DND-41 (cell line): Measurements from ENCODE around the gene C12orf56.

Source experiments
- ATAC-seq: fragments of 200-7000 bp; cut with Tn5 transposase; 3 replicates; pipeline ENCODE4 v1.9.1; 2021; ENCODE audit warnings: low read depth; ENCODE audit not compliant: insufficient read depth
- DNase-seq: peaks from one replicate; pipeline ENCODE4 v3.0.0-alpha.2; 2020
- H2AFZ ChIP-seq: 2 replicates; pipeline ENCODE4 v1.6.0; 2012; ENCODE audit warnings: low read depth, low read length
- H3K27ac ChIP-seq: 2 replicates; pipeline ENCODE4 v1.5.1; 2012; ENCODE audit warnings: low read length, inconsistent platforms
- H3K27me3 ChIP-seq: fragments of 200-600 bp; sonication (generic); 2 replicates; pipeline ENCODE4 v1.6.0; 2012; ENCODE audit warnings: low read length, mild to moderate bottlenecking, inconsistent platforms; ENCODE audit not compliant: insufficient read depth, poor library complexity
- H3K36me3 ChIP-seq: 2 replicates; pipeline ENCODE4 v1.5.1; 2012; ENCODE audit warnings: low read length, inconsistent platforms; ENCODE audit not compliant: insufficient read depth
- H3K4me1 ChIP-seq: 2 replicates; pipeline ENCODE4 v1.5.1; 2012; ENCODE audit warnings: mild to moderate bottlenecking, low read length; ENCODE audit not compliant: insufficient read depth
- H3K4me2 ChIP-seq: 2 replicates; pipeline ENCODE4 v1.6.0; 2012; ENCODE audit warnings: mild to moderate bottlenecking, moderate library complexity, low read length, inconsistent platforms; ENCODE audit not compliant: insufficient read depth
- H3K4me3 ChIP-seq, 2 experiments: fragments of 200-600 bp in 1 of 2; shearing (Covaris generic) in 1 of 2; 2 replicates each; pipeline ENCODE4 v1.5.1; 2012 to 2016; ENCODE audit warnings: inconsistent platforms in 2 of 2, low read length in 2 of 2, mild to moderate bottlenecking in 2 of 2, low read depth in 1 of 2, moderate library complexity in 1 of 2
- H3K79me2 ChIP-seq: 2 replicates; pipeline ENCODE4 v1.6.0; 2012; ENCODE audit warnings: low read length, inconsistent platforms; ENCODE audit not compliant: insufficient read depth
- H3K9ac ChIP-seq: 2 replicates; pipeline ENCODE4 v1.6.0; 2012; ENCODE audit warnings: low read depth, mild to moderate bottlenecking, inconsistent platforms, low read length, moderate library complexity
- H3K9me3 ChIP-seq: 2 replicates; pipeline ENCODE4 v1.5.1; 2012; ENCODE audit warnings: low read length, moderate library complexity, mild to moderate bottlenecking, inconsistent platforms; ENCODE audit not compliant: insufficient read depth, severe bottlenecking
- H4K20me1 ChIP-seq: 2 replicates; pipeline ENCODE4 v1.6.0; 2012; ENCODE audit warnings: low read length; ENCODE audit not compliant: insufficient read depth
- CTCF ChIP-seq: IDR thresholded peaks from 2 replicates; pipeline ENCODE4 v1.5.1; 2012; ENCODE audit warnings: borderline replicate concordance, low read length, moderate library complexity, mild to moderate bottlenecking; ENCODE audit not compliant: poor library complexity, severe bottlenecking; ENCODE audit errors: extremely low read depth
- EZH2 ChIP-seq: IDR thresholded peaks from 3 replicates; pipeline ENCODE4 v1.6.1; 2012; ENCODE audit warnings: borderline replicate concordance, low read depth, mild to moderate bottlenecking, moderate library complexity, low read length, inconsistent platforms; ENCODE audit not compliant: severe bottlenecking

The C12orf56 gene

GRCh38 chr12:64304571-64304970 lies 86.0 kb downstream of the C12orf56 start:
- DNase-seq (no peak), ATAC-seq (no peak)
- Histone ChIP-seq H3K4me3 (no peak overlapping the region), H3K9me3 (no peaks in the 10 kb centered on the region), H3K27ac (no peak overlapping the region), H4K20me1 (no peaks in the 10 kb centered on the region), H3K9ac (no peak overlapping the region), H3K4me1 (no peaks in the 10 kb centered on the region), H3K27me3 (no peaks in the 10 kb centered on the region), H3K4me2 (no peak overlapping the region), H3K79me2 (no peaks in the 10 kb centered on the region), H2AFZ (no peak overlapping the region), H3K36me3 (no peaks in the 10 kb centered on the region)
- TF ChIP-seq CTCF, result no peak
- no peak for TF ChIP-seq EZH2

- H3K4me2 ChIP-seq, result no peak overlapping the region
- no peaks in the 10 kb centered on the region for H3K79me2 ChIP-seq
- H2AFZ ChIP-seq, result no peak overlapping the region
- no peaks in the 10 kb centered on the region for H3K27me3 ChIP-seq
- H3K9me3 ChIP-seq, result no peaks in the 10 kb centered on the region
- no peaks in the 10 kb centered on the region for H3K36me3 ChIP-seq
- H4K20me1 ChIP-seq, result no peaks in the 10 kb centered on the region
- DNase-seq (no peak), ATAC-seq (no peak)
- no peak overlapping the region for H3K27ac ChIP-seq
- H3K4me3 ChIP-seq, result no peak overlapping the region
- no peaks in the 10 kb centered on the region for H3K4me1 ChIP-seq
- no peak overlapping the region for H3K9ac ChIP-seq
- TF ChIP-seq CTCF (no peak), EZH2 (no peak)
These were observed 90.9 kb downstream of the C12orf56 start for GRCh38 chr12:64299628-64300027.

DNA sequence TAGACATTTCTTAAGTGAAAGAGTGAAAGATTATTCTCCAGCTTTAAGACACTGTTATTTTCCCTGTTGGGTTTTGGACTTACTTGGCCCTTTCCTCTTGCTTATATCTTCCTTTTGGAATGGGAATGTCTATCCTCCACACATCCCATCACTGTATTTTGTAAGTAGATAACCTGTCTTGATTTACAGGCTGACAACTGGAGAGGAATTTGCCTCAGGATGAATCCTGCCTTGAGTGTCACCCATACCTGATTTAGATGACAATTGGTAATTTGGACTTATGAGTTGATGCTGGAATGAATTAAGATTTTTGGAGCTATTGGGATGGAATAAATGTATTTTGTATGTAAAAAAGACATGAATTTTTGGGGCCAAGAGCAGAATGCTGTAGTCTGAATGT lies 94.3 kb downstream of the C12orf56 start:
- no peaks in the 10 kb centered on the region for H3K4me1 ChIP-seq
- no peaks in the 10 kb centered on the region for H4K20me1 ChIP-seq
- H3K9me3 ChIP-seq, result no peaks in the 10 kb centered on the region
- no peaks in the 10 kb centered on the region for H3K36me3 ChIP-seq
- H3K79me2 ChIP-seq, result no peaks in the 10 kb centered on the region
- H3K27ac ChIP-seq, result no peak overlapping the region
- no peak overlapping the region for H3K4me2 ChIP-seq
- H3K9ac ChIP-seq, result no peak overlapping the region
- TF ChIP-seq EZH2 (no peak), CTCF (no peak)
- DNase-seq (no peak), ATAC-seq (no peak)
- H3K27me3 ChIP-seq, result no peaks in the 10 kb centered on the region
- no peak overlapping the region for H3K4me3 ChIP-seq
- H2AFZ ChIP-seq, result no peak overlapping the region
